G401.6 (cell line): Measurements from ENCODE around the gene EMID1.

Experiments used
- FAIRE-seq: peaks from 2 replicates; lab custom pipeline; 2012; peaks lifted over from hg19 to GRCh38; lab: Jason Lieb, UNC

Gene EMID1

GRCh38 chr22:29260601-29261315 lies 55.1 kb downstream of the EMID1 start:
- FAIRE-seq = no peak

- FAIRE-seq = no peak
Measured at GRCh38 chr22:29263791-29264276, 58.1 kb downstream of the EMID1 start.

- FAIRE-seq = no peak
Measured at GRCh38 chr22:29265305-29265704, 59.6 kb downstream of the EMID1 start.

GRCh38 chr22:29265929-29266328 lies 60.2 kb downstream of the EMID1 start:
- no peak for FAIRE-seq

GRCh38 chr22:29266564-29267461 lies 61.1 kb downstream of the EMID1 start:
- no peak for FAIRE-seq

- FAIRE-seq = no peak
Measured at GRCh38 chr22:29267462-29267857, 61.8 kb downstream of the EMID1 start.

GRCh38 chr22:29267858-29268510 lies 62.3 kb downstream of the EMID1 start, which contains the start of the genes EWSR1 and RHBDD3:
EWSR1 (plus strand) TSS chr22:29268268; CDS start chr22:29268337, 69 bp downstream.
RHBDD3 (minus strand) TSS chr22:29267981; CDS start chr22:29265626, 2,355 bp downstream.
- no peak for FAIRE-seq

GRCh38 chr22:29268511-29269229 lies 63.0 kb downstream of the EMID1 start:
- no peak for FAIRE-seq

GRCh38 chr22:29269230-29269604 lies 63.5 kb downstream of the EMID1 start:
- no peak for FAIRE-seq

- FAIRE-seq = no peak
Measured at GRCh38 chr22:29269731-29270474, 64.2 kb downstream of the EMID1 start.

GRCh38 chr22:29270475-29271271 lies 65.0 kb downstream of the EMID1 start:
- no peak for FAIRE-seq

GRCh38 chr22:29272624-29273023 lies 66.9 kb downstream of the EMID1 start:
- FAIRE-seq = no peak

GRCh38 chr22:29275167-29275566 lies 69.5 kb downstream of the EMID1 start:
- no peak for FAIRE-seq

GRCh38 chr22:29275819-29276565 lies 70.3 kb downstream of the EMID1 start:
- FAIRE-seq = peak; percentile 23

GRCh38 chr22:29277927-29278326 lies 72.2 kb downstream of the EMID1 start:
- no peak for FAIRE-seq

- no peak for FAIRE-seq
Measured at GRCh38 chr22:29284196-29284595, 78.5 kb downstream of the EMID1 start.

GRCh38 chr22:29288837-29289236 lies 83.1 kb downstream of the EMID1 start:
- no peak for FAIRE-seq

GRCh38 chr22:29290061-29290460 lies 84.4 kb downstream of the EMID1 start:
- no peak for FAIRE-seq

- no peak for FAIRE-seq
Measured at GRCh38 chr22:29291215-29291614, 85.5 kb downstream of the EMID1 start.

- no peak for FAIRE-seq
Measured at GRCh38 chr22:29292379-29292778, 86.7 kb downstream of the EMID1 start.
